ENCODE measurements around the gene FAHD1. TPM values are rescaled to one million over a fixed set of nuclear protein-coding genes. Genes with fewer than 3 reads are reported as not detected.

Gene FAHD1
- total RNA-seq = 10 to 100 TPM; 28.2 to 57.1 (median 49.1) TPM

DNA sequence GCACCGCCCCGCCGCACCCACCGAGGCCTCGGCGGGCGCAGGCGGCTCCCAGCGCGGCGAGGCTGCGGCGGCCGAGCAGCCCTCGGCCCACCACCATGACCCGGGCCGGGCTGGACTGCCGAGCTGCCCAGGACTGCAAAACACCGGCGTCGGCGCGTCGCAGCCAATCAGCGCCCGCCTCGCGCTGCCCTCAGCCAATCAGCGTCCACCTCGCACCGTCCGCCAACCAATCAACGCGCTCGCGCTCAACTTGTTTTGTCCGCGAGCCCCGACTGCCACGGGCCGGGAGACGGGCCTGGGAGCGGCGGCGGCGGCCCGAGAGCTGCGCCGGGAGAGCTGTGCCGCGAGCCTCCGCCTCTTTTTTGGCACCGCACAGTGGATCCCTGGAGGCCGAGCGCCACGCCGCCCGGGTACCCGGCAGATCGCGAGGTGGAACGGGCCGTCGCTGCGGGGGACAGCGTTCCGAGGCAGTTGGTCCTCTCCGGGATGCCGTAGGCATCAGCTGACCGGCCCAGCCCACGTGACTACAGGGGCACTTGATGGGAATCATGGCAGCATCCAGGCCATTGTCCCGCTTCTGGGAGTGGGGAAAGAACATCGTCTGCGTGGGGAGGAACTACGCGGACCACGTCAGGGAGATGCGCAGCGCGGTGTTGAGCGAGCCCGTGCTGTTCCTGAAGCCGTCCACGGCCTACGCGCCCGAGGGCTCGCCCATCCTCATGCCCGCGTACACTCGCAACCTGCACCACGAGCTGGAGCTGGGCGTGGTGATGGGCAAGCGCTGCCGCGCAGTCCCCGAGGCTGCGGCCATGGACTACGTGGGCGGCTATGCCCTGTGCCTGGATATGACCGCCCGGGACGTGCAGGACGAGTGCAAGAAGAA, at the start of gene FAHD1, which contains the start of gene HAGH:
FAHD1 (plus strand) TSS at position 516 of the 883 bp plus-strand sequence; CDS start at position 549, 33 bp downstream.
HAGH (minus strand) TSS at position 135 of the 883 bp plus-strand sequence; CDS start at position 97, 38 bp downstream.
- H3K27ac ChIP-seq = peak within 1 kb of the TSS; percentile 83 to 99 (median 92)
- H3K4me1 ChIP-seq = peaks cover 56 to 60% of the 10 kb centered on the region in 2 donors
- intact Hi-C loops (cut with DNase I; ENCODE audit: low total_unique reads) (loop anchor here (1.0 to 5.0 kb wide), 6 partner anchors 44 to 440 kb away; partner anchors contain the start of genes EME2, MAPK8IP3, MRPS34 and NUBP2), in situ Hi-C loops (cut with MboI; ENCODE audit: low sequenced_read_pairs in 4 of 4) (no loop called here)
- DNase-seq (peak; percentile 92 to 93), ATAC-seq (peak; percentile 92)
- H3K4me3 ChIP-seq = peak within 1 kb of the TSS; percentile 74 to 99 (median 89)
- peak; percentile 68 to 70 for TF ChIP-seq POLR2A (IDR thresholded peaks at IDR 0.05)
- TF ChIP-seq, protein P1, sequence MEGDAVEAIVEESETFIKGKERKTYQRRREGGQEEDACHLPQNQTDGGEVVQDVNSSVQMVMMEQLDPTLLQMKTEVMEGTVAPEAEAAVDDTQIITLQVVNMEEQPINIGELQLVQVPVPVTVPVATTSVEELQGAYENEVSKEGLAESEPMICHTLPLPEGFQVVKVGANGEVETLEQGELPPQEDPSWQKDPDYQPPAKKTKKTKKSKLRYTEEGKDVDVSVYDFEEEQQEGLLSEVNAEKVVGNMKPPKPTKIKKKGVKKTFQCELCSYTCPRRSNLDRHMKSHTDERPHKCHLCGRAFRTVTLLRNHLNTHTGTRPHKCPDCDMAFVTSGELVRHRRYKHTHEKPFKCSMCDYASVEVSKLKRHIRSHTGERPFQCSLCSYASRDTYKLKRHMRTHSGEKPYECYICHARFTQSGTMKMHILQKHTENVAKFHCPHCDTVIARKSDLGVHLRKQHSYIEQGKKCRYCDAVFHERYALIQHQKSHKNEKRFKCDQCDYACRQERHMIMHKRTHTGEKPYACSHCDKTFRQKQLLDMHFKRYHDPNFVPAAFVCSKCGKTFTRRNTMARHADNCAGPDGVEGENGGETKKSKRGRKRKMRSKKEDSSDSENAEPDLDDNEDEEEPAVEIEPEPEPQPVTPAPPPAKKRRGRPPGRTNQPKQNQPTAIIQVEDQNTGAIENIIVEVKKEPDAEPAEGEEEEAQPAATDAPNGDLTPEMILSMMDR (IDR thresholded peaks at IDR 0.05 in 4 of 5, conservative IDR thresholded peaks at IDR 0.05 in 1 of 5) = peak in 2 of 5 experiments; percentile 33 to 37
- H3K36me3 ChIP-seq = peaks cover 0 to 8% of the 10 kb centered on the region in 2 donors
- H3K27me3 ChIP-seq = no peaks in the 10 kb centered on the region
- no peaks in the 10 kb centered on the region for H3K9me3 ChIP-seq

DNA sequence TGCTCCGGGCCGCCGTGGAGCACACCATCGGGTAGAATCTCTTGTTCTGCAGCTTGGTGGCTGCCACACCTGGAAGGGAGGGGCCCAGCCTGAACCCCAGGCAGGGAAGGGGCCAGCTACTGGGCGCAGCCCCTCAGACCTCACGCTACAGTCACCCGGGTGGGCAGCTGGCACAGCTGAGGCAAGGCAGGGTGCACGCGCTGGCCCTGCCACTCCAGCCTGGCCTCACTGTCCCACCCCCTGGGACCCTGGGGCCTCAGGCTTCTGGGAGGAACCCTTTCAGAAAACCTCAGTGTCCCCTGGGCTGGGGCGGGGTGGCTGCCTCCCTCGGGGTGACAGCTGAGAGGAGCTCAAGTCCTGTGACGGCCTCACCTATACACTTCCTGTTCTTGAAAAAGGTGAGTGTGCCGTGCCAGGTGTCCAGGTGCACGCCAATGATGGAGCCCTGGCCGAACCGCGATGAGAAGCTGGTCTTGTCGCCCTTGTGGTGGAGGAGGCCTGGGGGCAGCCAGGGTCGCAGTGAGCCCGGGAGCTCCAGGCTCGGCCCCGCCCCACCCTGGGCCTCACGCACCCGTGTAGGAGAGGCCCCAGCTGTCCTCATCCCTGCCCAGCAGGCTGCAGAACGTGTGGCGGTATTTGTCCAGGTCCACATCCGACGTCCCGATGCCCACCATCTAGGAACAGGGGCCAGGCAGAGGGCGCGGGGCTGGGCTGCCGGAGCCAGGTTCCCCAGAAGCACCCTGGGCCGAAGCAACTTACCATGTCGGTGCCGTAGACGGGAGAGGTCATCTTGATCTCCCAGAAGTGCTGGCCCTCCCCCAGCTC, 49.4 kb upstream of the FAHD1 start:
- TF ChIP-seq, protein P1 (IDR thresholded peaks at IDR 0.05 in 4 of 5, conservative IDR thresholded peaks at IDR 0.05 in 1 of 5) = no peak
- Histone ChIP-seq H3K27ac (peak overlapping the region in 1 of 4 donors; percentile 9), H3K9me3 (no peaks in the 10 kb centered on the region), H3K27me3 (no peaks in the 10 kb centered on the region), H3K36me3 (peaks cover 0 to 38% of the 10 kb centered on the region in 2 donors), H3K4me1 (peaks cover 30 to 43% of the 10 kb centered on the region in 2 donors), H3K4me3 (no peak overlapping the region)
- intact Hi-C loops (cut with DNase I; ENCODE audit: low total_unique reads) (loop anchor here (10.0 kb wide), 1 partner anchor 437 kb away; the partner anchor contains the start of genes BRICD5 and PGP), in situ Hi-C loops (cut with MboI; ENCODE audit: low sequenced_read_pairs in 4 of 4) (no loop called here)
- ATAC-seq (no peak), DNase-seq (no peak)

DNA sequence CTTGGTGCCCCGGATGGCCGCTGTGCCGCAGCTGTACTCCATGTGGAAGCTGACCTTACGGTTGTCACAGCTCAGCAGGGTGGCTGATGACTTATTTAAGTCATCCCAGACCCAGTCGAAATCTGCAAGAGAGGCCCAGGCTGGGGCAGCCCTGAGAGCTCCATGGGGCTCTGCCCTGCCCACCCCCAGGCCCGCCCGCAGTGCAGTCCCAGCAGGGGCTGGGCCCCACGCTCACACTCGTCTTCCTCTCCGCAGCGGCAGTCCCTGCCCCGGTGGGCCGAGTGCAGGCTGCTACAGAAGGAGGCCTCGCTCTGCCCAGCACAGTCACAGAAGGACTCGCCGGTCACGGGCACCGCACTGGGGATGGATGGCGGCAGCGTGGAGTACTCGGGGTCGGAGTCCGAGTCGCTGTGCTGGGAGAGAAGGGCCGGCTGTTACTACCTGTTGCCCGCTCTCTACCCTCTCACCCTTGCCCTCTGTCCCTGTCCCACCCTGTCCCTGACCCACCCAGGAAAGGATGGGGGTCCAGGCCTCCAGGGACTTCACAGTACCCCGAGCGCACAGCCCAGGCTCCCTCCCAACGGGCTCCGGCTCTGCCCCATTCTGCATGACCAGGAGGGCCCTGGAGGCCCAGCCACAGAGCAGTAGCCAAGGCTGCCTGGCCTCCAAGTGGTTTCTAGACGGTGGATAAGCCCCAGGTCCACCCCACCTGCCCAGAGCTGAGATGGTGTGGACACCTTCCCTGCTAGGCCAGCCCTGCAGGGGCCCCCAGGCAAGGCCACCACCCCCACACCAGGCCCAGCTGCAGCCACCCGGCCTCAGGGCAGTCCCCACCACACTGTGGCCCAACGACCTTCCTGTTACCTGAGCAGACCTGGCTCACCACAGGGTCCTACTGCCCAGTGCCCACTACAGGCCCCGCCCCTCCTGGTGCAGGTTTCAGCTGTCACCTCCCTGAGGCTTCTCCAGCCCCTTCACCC, 48.5 kb upstream of the FAHD1 start:
- intact Hi-C loops (cut with DNase I; ENCODE audit: low total_unique reads) = loop anchor here (10.0 kb wide), 1 partner anchor 436 kb away; the partner anchor contains the start of genes BRICD5 and PGP
- ATAC-seq = no peak

More for the DNA sequence above, 48.5 kb upstream of the FAHD1 start:
- peaks cover 0 to 38% of the 10 kb centered on the region in 2 donors for H3K36me3 ChIP-seq
- H3K9me3 ChIP-seq = no peaks in the 10 kb centered on the region
- peaks cover 32 to 40% of the 10 kb centered on the region in 2 donors for H3K4me1 ChIP-seq
- no peaks in the 10 kb centered on the region for H3K27me3 ChIP-seq
- in situ Hi-C loops (cut with MboI; ENCODE audit: low sequenced_read_pairs in 4 of 4) = no loop called here
- H3K4me3 ChIP-seq = no peak overlapping the region
- H3K27ac ChIP-seq = peak overlapping the region in 2 of 4 donors; percentile 12 to 92
- TF ChIP-seq, protein P1 (IDR thresholded peaks at IDR 0.05 in 4 of 5, conservative IDR thresholded peaks at IDR 0.05 in 1 of 5) = no peak
- TF ChIP-seq POLR2A (IDR thresholded peaks at IDR 0.05) = no peak
- DNase-seq = no peak
